GM23338 (cell line): Measurements from ENCODE around the gene MAP1LC3B2.

Source experiments
- POLR2AphosphoS5 ChIP-seq: IDR thresholded peaks from 2 replicates; pipeline ENCODE4 v1.6.1; 2016; ENCODE audit warnings: antibody characterized with exemption, low read depth
- STAT1 ChIP-seq: IDR thresholded peaks from one replicate; pipeline ENCODE4 v1.6.1; 2016; ENCODE audit warnings: antibody characterized with exemption; ENCODE audit not compliant: unreplicated experiment
- ZNF331 ChIP-seq: fragments of 250-450 bp; sonication (Bioruptor Pico); IDR thresholded peaks from 2 replicates; pipeline ENCODE4 v1.5.0; 2020; ENCODE audit warnings: low read depth, mild to moderate bottlenecking, moderate library complexity
- TF ChIP-seq, protein P1 (sequence below), 2 experiments: fragments of 200-600 bp in 1 of 2; sonication (generic) in 1 of 2; conservative IDR thresholded peaks; 2 replicates each; pipeline versions ENCODE4 v1.5.1 to v1.6.1; 2016 to 2017; ENCODE audit warnings: antibody characterized with exemption in 2 of 2, low read depth in 2 of 2, mild to moderate bottlenecking in 2 of 2, moderate library complexity in 1 of 2
- TF ChIP-seq, protein P2 (sequence below): IDR thresholded peaks from one replicate; pipeline ENCODE4 v1.6.1; 2018; ENCODE audit warnings: antibody characterized with exemption; ENCODE audit not compliant: unreplicated experiment

DNA sequence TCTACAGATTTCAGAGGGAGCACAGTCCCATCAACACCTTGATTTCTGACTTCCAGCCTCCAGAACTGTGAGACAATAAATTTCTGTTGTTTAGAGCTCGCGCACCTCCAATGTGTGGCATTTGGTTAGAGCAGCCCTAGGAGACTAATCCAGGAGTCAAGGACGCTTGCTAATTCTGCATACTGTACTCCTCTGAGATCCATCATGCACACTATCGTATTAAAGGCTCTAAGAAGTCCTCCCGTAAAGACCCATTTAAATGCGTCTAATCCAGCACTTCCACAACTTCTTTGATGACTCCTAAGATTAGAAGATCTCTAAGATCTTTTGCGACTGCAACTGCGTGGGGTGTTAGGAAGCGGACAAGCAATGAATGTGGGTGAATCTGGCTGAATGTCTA, 30.4 kb downstream of the MAP1LC3B2 start:
- TF ChIP-seq, protein P1, sequence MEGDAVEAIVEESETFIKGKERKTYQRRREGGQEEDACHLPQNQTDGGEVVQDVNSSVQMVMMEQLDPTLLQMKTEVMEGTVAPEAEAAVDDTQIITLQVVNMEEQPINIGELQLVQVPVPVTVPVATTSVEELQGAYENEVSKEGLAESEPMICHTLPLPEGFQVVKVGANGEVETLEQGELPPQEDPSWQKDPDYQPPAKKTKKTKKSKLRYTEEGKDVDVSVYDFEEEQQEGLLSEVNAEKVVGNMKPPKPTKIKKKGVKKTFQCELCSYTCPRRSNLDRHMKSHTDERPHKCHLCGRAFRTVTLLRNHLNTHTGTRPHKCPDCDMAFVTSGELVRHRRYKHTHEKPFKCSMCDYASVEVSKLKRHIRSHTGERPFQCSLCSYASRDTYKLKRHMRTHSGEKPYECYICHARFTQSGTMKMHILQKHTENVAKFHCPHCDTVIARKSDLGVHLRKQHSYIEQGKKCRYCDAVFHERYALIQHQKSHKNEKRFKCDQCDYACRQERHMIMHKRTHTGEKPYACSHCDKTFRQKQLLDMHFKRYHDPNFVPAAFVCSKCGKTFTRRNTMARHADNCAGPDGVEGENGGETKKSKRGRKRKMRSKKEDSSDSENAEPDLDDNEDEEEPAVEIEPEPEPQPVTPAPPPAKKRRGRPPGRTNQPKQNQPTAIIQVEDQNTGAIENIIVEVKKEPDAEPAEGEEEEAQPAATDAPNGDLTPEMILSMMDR (conservative IDR thresholded peaks at IDR 0.05; ENCODE audit: low read depth in 2 of 2) = no peak
- TF ChIP-seq ZNF331 (CRISPR knock-in tag) (no peak), STAT1 (no peak), POLR2AphosphoS5 (no peak)
- TF ChIP-seq, protein P2, sequence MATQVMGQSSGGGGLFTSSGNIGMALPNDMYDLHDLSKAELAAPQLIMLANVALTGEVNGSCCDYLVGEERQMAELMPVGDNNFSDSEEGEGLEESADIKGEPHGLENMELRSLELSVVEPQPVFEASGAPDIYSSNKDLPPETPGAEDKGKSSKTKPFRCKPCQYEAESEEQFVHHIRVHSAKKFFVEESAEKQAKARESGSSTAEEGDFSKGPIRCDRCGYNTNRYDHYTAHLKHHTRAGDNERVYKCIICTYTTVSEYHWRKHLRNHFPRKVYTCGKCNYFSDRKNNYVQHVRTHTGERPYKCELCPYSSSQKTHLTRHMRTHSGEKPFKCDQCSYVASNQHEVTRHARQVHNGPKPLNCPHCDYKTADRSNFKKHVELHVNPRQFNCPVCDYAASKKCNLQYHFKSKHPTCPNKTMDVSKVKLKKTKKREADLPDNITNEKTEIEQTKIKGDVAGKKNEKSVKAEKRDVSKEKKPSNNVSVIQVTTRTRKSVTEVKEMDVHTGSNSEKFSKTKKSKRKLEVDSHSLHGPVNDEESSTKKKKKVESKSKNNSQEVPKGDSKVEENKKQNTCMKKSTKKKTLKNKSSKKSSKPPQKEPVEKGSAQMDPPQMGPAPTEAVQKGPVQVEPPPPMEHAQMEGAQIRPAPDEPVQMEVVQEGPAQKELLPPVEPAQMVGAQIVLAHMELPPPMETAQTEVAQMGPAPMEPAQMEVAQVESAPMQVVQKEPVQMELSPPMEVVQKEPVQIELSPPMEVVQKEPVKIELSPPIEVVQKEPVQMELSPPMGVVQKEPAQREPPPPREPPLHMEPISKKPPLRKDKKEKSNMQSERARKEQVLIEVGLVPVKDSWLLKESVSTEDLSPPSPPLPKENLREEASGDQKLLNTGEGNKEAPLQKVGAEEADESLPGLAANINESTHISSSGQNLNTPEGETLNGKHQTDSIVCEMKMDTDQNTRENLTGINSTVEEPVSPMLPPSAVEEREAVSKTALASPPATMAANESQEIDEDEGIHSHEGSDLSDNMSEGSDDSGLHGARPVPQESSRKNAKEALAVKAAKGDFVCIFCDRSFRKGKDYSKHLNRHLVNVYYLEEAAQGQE = no peak
